ENCODE measurements around the gene BABAM2.
"Not testable (repeated sequence)": the region's sequence is repeated elsewhere in the genome, so short reads cannot be mapped to it uniquely, and the experiment has no call there.

The BABAM2 gene

DNA sequence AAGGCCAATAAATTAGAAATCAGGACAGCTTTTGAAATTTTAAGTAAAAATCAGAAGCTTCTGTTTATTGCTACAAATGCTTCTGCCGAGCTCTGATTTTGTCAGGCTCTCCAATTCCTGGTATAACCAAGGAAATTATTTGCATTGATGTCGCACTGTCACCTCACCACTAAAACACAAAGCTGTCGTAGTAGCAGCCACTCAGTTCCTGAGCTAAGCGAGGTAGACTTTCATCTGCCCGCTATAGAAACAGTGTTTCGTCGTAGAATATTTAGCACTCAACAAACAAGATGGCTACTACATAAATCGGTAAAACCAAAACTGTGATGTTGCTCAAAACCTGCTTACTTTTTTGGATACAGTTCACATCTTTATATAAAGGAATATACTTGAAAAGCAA is 360.8 kb downstream of the BABAM2 start:
- DNase-seq (ENCODE audit: low spot score): no peak

DNA sequence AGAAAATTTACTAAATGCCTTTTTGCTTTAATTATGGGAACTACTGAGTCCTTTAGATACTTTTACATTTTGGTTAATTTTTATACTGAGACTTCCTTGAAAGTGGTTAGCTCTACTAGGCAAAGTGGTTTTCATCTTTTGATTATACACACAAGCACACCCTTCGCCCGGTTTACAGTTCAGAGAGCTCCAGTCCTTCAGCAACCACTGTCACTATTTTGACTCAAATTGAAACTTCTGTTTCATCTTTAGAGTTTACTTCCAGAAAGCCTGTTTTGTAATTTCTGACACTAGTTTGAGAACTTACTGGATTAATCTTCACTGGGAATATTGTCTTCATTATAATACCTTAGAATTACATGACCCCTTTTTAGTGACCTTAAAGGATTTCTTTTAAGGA is 361.8 kb downstream of the BABAM2 start:
- DNase-seq (ENCODE audit: low spot score): no peak

DNA sequence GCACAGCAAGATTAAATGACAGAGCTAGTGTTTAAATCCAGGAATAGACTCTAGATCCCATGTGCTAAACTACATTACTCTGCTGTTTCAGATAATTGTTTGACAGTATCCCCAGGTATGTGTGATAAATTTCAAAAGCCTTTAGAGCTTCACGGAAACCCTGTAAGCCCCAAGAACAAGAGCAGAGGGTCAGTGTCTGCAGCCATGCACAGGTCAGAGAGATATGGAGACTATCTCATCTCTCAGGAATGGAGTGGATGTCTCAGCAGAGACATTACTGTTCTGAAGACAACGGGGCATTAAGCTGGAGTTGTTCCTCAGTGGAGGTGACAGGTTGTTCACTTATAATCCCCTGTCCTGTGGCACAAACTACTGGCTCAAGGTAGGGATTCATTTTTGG is 363.0 kb downstream of the BABAM2 start:
- DNase-seq (ENCODE audit: low spot score): no peak

DNA sequence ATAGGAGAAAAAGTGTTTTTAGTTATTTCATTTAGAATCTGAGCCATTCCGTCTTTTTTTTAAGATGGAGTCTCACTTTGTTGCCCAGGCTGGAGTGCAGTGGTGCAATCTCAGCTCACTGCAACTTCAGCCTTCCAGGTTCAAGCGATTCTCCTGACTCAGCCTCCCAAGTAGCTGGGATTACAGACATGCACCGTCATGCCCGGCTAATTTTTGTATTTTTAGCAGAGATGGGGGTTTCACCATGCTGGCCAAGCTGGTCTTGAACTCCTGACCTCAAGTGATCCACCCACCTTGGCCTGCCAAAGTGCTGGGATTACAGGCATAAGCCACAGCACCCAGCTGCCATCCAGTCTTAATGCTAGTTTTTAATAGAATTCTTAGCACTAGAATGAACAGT is 364.7 kb downstream of the BABAM2 start:
- not testable (repeated sequence) for DNase-seq (ENCODE audit: low spot score)

DNA sequence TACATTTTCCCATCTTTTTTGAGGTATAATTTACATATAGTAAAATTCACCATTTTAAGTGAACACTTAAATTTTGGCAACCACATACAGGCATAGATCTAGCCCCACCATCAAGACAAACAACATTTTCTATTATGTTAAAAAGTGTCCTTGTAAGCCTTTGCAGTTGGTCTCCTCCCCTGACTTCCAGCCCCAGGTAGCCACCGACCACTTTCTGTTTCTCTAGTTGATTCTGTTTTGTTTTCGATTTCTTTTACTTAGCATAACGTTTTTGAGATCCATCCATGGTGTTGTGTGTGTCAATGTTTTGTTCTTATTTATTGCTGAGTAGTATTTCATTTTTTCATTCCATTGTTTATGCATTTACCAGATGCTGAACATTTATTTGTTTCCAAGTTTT is 366.7 kb downstream of the BABAM2 start:
- DNase-seq (ENCODE audit: low spot score): no peak

DNA sequence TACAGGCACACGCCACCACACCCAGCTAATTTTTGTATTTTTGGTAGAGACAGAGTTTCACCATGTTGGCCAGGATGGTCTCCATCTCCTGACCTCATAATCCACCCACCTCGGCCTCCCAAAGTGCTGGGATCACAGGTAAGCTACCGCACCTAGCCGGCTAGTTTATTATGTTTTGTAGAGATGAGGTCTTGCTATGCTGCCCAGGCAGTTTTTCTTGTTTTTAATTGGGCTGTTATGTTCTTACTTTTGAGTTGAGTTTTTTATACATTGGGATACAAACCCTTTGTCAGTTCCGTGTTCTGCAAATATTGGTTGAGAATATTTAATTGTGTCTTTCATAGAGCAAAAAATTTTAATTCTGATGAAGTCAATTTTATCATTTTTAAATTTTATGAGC is 368.7 kb downstream of the BABAM2 start:
- DNase-seq (ENCODE audit: low spot score): not testable (repeated sequence)

DNA sequence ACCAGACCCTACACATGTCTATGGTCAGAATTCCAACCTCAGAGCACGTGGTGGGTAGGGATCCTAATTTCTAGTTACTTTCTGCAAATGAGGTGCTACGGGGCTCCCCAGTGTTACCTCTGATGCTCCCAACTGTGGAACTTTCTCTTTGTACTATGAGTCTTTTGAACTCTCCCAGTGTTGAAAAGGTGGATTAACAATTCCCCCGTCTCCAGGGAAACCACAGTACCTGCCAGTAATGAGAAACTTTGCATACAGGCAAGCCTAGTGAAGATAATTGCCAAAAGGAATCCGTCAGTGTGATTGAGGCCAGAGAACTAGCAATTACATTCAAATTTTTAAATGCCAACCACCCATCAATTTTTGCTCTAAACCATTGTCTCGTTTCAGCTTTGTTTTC is 373.2 kb downstream of the BABAM2 start:
- no peak for DNase-seq (ENCODE audit: low spot score)

DNA sequence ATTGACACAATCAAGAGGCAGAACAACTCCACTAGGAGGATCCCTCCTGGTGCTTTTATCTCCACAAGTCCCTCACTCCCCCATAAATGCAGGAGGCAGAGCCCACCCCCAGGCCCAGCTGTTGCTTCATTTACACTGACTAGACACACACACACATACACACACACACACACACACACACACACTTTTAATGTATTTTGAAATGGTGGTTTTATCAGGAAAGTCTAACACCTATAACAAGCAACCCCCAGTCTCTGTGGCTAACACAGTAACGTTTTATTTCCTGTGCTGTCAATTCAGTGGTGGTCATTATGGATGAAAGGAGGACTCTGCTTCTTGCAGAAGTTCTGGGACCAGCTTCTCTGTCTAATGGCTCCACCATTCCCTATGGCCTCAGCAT is 376.8 kb downstream of the BABAM2 start:
- DNase-seq (ENCODE audit: low spot score): no peak

DNA sequence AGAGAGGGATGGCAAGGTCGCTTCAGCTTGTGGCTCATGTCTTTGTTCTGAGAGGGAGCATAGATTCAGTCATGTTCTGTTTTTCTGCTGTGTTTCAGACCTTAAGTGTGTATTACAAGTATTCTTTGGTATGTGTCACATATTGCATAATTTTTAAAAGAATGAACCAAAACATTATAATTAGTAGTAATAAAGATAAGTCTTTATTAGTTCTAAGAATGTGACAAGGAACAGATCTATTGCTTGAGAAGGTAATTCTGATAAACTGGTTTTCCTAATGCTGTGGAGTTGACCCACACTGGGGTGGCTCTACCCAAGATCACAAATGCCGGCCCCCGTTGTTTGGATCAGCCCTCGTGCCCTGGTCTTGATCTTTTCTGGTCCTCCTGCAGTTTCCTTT is 377.9 kb downstream of the BABAM2 start:
- no peak for DNase-seq (ENCODE audit: low spot score)

DNA sequence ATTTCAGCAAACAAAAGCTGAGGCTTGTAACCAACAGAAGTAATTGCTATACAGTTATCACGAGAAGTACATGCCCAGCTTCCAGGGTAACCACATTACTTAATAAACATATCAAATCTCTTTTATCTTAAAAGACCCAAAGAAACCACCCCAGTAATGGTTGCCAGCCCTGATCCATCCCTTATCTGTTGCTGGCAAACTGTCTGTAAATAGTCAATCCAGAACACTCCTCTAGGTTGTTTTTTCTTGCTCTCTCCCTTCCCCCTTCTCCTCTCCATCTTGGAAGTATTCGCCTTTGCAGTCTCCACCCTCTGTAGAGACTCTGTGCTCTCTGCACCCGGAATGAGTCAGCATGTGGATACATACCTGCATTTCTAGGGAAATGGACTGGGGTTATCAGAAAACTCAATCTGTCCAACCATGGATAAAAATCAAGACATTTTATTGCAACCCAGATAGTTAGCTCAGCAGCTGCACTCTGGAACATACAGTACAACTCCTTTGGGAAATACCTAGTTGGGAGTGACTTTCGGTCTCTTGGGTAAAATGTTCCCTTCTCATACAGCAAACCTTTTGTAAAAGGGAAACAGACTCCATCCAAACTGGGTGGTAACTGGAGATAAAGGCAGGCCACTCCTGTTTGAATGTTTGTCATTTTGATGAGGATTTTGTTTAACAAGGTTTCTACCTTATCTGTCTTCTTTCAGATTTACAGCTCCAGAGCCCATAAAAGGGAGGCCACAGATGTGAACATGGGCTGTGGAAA is 378.7 kb downstream of the BABAM2 start:
- no peak for DNase-seq (ENCODE audit: low spot score)

DNA sequence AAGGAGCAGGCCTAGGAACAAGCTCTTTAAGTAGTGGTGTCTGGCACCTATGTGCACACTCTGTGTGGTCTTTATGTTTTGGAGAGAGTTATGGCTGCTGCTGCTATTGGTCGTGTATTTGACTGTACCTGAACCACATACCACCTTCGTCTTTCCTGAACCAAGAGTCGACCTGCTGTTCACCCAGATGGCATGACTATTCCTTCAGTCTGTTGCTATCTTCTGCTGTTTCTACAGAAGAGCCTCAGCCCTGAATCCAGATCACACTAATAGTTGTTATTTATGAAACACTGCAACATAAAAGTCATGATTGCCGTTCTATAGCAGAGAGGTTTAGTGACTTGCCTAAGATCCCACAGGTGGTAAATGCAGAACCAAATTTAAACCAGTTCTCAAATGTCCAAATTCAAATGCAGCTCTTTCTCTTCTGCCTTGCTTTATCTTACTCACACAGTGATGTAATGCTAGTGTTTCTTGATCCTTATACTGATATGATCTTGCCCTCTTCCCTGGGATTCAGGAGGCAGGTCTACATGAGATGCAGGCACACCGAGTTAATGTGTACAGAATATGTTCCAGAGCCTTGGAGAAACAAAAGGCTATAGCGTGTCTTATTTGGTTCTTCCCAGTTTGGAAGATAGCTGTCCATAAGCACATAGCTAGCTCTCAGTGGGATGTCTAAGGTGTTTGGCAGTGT is 380.1 kb downstream of the BABAM2 start:
- no peak for DNase-seq (ENCODE audit: low spot score)

DNA sequence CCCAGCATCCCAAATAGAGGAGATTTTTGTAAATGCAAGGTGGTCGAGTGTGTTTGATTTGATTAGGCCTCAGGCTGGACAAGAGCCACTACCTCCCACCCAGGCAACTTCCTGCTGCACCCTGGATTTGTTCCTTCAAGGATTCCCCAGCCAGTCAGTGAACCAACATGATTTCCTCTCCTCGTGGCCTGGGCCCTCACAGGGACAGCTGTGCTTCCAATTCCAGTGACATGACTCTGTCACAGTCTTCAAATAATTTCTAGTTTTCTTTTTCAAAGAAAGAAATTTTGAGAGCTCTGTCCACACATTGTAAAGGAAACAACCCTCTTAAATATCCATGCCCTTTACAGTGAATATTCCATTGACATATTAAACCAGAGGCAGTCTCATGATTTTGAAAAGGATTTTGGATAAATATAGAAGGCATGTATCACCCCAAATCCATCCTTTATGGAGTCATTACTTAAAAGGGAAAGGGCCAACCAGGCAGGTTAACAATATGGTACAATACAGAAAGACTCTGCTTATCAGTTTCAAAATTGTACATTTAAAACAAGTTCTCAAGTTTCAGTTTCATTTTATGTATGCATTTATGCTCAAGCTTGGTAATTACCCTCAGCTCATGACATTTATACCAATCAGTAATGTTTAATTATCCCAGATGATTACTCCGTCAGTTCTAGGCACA is 380.8 kb downstream of the BABAM2 start:
- no peak for DNase-seq (ENCODE audit: low spot score)

DNA sequence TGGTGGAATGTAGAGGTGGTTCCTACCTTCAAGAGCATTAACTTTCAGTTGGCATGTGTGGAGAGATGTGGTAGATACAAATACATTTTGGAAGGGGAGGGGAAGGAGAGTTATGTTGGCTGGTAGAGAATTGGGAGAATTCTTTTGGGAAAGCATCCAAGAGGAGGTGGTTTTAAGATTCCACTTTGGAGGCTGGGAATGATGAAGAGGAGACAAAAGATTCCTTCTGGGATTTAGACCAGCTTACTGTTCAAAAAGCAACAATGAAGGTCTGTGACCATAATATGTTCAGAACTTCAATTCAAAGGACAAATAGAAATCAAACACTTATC is 381.4 kb downstream of the BABAM2 start:
- DNase-seq (ENCODE audit: low spot score): no peak

DNA sequence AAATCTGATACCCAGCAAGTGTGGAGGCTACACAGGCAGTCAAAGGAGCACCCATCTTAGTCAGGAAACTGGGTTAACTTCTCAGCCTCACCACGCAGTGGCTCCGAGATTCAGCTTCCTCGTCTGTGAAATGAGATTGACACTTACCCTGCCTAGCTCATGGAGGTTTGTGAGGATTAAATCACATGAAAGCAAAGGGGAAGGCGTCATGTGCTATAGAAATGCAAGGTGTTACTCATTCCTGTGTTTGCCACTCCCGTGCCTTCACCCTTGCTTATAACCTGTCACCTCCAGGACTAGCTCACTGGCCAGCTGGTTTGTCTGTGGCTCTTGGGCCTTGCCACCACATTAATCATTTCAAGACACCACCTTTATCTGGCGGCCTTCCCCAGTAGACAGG is 383.2 kb downstream of the BABAM2 start:
- DNase-seq (ENCODE audit: low spot score): no peak

DNA sequence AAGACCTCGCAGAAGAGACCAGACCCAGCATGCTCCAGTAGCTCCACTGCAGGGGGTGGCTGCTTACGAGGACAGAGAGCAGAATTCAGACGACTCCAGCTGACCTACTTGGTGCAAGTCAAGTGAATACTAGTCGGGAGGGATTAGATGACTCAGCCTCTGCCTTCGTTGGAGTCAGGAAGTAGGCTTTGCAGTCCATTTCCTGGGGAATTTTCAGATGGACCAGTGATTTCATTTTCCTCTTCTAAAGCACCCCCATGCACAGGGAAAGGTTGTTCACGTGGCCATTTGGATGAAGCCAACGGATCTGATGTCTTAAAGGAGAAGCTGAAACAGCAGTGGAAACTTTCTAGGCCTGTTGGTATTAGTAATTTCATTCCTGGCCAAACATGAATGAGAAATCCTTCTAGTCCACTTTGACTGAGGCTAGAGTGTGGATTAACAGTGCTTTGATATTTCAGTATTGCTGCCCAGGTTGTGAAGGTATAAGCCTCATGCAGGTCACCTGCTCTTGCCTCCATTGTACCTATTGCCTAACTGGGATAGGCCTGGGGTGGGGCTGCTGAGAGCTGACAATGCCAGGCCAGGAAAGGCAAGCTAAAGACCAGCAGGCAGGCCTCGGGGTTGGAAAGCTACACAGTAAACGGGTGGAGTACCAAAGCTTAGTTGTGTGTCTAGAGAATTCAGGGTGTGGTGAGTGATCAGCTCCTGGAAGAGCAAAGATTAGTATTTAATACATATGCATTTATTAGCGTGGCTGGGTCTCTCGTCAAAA is 384.6 kb downstream of the BABAM2 start:
- no peak for DNase-seq (ENCODE audit: low spot score)

DNA sequence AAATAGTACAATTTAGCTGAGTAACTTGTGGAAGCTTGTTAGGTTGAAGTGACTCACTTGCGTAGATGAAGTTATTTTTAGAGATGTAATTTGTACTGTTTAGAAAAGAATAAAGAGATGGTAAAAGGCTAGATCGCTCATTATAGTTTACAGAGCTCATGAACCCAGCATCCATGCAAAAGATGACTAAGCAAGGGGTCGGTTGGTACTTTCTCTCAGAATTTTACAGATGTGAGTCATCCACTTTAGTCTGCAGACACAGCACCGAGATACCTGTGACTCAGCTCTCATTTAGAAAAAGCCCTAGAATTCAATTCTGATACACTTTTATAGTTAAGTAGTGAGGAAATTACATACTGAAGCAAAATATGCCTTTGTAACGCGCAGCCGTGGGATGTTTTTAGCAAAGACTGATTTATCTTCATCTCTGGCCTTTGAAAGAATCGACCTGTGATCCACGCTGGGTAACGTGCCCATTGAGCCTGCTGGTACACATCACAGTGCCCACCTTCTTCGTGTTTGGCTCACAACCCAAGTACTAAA is 385.6 kb downstream of the BABAM2 start:
- no peak for DNase-seq (ENCODE audit: low spot score)

DNA sequence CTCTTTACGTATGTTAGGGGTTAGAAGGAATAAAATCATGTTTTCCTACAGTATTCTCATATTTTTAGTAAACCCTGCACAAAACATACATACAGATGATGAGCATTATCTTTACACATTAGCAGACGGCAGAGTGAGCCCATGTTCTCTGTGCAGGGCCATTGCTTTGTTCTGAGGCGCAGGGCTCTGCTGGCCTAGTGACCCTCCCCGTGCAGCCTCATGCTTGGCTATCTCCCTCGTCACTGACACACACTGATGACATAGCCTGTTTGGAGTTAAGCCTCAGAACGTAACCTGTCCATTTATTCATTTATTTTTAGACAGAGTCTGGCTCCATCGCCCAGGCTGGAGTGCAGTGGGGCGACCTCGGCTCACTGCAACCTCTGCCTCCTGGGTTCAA is 386.3 kb downstream of the BABAM2 start:
- no peak for DNase-seq (ENCODE audit: low spot score)

DNA sequence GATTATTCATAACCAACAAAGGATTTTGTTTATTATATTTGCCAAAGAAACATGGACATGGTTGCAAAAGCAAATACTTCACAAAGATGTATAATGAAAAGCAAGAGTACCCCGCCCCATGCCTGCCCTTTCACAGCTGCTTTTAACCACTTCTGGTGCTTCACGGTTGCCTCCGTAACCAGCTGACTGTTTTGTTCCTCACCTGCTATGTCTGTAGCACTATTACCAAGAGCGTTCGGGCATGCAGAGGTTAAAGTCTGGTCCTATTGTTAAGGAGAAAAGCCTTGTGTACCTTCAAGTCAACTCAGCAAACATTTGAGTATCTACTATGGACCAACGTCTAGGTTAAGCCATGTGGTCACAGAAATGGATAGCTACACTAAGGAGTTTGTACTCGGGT is 386.9 kb downstream of the BABAM2 start:
- DNase-seq (ENCODE audit: low spot score): no peak

DNA sequence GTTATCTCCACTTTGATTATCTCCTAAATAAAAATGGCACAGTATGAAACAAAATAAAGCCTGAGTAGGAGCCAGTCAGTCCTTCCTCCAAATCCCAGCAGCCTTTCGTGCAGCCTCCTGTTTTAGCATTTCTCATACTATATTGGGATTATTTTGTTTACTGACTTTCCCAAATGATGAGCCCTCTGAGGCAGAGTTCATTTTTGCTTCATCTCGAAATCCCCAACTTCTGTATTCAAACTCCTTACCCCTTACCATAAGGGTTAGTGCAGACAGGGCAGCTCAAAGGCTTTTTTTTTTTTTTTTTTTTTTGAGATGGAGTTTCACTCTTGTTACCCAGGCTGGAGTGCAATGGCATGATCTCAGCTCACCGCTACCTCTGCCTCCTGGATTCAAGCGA is 388.8 kb downstream of the BABAM2 start:
- DNase-seq (ENCODE audit: low spot score): no peak

DNA sequence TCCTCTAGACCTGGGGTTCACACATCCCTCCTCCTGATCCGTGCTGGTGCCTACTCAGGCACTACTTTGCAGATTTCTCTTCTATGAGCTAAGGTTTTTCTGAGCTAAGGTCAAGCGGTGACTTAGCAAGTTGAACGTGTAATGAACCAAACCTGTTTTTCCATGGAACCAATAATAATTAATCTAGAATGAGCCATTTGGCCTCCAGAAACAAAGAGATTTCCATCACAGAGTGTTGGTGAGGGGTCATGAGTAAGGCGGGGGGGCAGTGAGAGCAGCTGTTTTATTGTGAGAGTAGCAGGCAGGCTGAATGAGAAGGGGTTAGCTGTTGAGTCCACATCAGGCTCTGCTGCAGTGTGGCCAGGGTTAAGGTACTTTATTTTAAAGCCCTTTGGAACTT is 390.1 kb downstream of the BABAM2 start:
- no peak for DNase-seq (ENCODE audit: low spot score)

DNA sequence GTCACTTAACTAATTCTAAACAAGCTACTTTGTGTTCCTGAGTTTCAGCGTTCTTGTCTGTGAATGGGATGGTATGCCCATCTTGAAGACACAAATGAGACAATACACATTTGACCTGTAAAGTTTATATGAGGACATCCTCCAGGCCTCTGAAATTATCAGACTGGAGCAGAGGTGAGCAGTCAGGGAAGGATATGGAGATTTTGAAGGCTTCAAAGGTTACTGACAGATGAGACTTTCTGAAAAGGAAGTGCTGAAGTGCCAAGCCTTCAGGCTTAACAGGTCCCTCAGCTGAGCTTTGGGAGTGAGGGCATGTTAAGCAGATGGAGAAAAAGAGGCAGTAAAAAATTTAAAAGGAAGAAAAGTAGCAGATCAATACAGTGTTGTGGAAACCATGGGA is 391.2 kb downstream of the BABAM2 start:
- DNase-seq (ENCODE audit: low spot score): no peak

DNA sequence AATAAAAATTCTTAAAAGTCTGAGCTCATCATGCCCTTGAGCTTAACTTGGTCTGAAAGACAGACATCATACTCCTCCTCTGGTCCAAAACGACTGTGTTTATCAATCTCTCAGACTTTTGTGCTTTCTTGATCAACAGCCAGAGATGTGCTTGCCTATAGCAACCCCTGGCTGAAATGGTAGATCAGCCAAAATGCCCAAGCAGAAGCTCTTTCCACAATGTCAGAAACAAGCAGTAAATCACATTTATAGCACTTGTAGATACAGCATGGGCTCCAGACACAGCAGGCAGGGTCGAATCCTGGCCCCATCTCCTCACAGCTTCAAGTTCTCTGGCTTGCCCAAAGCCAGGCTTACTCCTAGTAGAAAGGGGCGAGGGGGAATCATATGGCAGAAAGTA is 391.7 kb downstream of the BABAM2 start:
- no peak for DNase-seq (ENCODE audit: low spot score)

All from D341Med (cell line).